ENCODE measurements around the gene KCTD16.

DNA sequence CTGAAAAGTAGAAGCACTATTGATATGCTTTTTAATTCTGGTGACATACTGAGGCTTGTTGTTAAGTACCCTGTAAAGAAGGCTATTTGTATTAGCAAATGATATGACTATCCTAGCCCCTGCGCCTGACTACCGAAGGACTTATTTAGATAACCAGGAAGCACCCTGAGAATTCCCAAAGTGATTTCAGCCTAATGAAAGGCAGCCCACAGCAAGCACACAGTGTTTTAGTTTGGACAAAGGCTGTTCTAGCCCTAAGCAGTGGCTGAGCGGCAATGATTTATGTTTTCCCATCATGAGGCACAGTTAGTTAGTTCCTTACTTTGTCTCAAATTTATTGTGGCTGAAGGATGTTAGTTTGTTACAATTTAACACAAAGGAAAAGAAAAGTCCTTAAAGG lies 235.3 kb downstream of the KCTD16 start:
- TF ChIP-seq, protein P1, sequence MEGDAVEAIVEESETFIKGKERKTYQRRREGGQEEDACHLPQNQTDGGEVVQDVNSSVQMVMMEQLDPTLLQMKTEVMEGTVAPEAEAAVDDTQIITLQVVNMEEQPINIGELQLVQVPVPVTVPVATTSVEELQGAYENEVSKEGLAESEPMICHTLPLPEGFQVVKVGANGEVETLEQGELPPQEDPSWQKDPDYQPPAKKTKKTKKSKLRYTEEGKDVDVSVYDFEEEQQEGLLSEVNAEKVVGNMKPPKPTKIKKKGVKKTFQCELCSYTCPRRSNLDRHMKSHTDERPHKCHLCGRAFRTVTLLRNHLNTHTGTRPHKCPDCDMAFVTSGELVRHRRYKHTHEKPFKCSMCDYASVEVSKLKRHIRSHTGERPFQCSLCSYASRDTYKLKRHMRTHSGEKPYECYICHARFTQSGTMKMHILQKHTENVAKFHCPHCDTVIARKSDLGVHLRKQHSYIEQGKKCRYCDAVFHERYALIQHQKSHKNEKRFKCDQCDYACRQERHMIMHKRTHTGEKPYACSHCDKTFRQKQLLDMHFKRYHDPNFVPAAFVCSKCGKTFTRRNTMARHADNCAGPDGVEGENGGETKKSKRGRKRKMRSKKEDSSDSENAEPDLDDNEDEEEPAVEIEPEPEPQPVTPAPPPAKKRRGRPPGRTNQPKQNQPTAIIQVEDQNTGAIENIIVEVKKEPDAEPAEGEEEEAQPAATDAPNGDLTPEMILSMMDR (IDR thresholded peaks at IDR 0.05), result no peak
- TF ChIP-seq POLR2A (IDR thresholded peaks at IDR 0.05), result no peak

Data from suprapubic skin (tissue), 3 donors.